LNCaP clone FGC (cell line): ENCODE data around the gene EVC2.

Experiments used
- DNase-seq: peaks from one replicate; pipeline ENCODE4 v3.0.0-alpha.2; 2011; ENCODE audit warnings: low read depth
- H3K4me3 ChIP-seq: 2 replicates; pipeline ENCODE4 v1.5.1; 2011; ENCODE audit warnings: mild to moderate bottlenecking, low read depth, low read length, control low read depth
- CTCF ChIP-seq: IDR thresholded peaks from 2 replicates; pipeline ENCODE4 v1.5.1; 2012; ENCODE audit warnings: mild to moderate bottlenecking; ENCODE audit not compliant: control insufficient read depth, insufficient read depth; ENCODE audit errors: extremely low read depth

The EVC2 gene

GRCh38 chr4:5647351-5647750 is 61.0 kb downstream of the EVC2 start:
- no peak overlapping the region for H3K4me3 ChIP-seq
- no peak for DNase-seq
- no peak for TF ChIP-seq CTCF

- no peak for TF ChIP-seq CTCF
- no peak overlapping the region for H3K4me3 ChIP-seq
- no peak for DNase-seq
These were observed 68.3 kb downstream of the EVC2 start for GRCh38 chr4:5640096-5640495.

GRCh38 chr4:5639556-5639955 is 68.8 kb downstream of the EVC2 start:
- no peak for DNase-seq

GRCh38 chr4:5638976-5639375 is 69.4 kb downstream of the EVC2 start:
- DNase-seq, result no peak
- H3K4me3 ChIP-seq, result no peak overlapping the region
- TF ChIP-seq CTCF, result no peak

More at GRCh38 chr4:5639556-5639955, 68.8 kb downstream of the EVC2 start:
- TF ChIP-seq CTCF, result no peak
- no peak overlapping the region for H3K4me3 ChIP-seq

- DNase-seq, result no peak
- TF ChIP-seq CTCF, result no peak
- H3K4me3 ChIP-seq, result no peak overlapping the region
These were observed 70.0 kb downstream of the EVC2 start for GRCh38 chr4:5638316-5638715.

GRCh38 chr4:5636766-5637670 is 71.3 kb downstream of the EVC2 start:
- no peak for DNase-seq
- TF ChIP-seq CTCF, result no peak
- H3K4me3 ChIP-seq, result no peak overlapping the region

- no peak for TF ChIP-seq CTCF
- no peak overlapping the region for H3K4me3 ChIP-seq
- DNase-seq, result no peak
These were observed 72.5 kb downstream of the EVC2 start for GRCh38 chr4:5635826-5636195.
